Stimulated activated naive CD4-positive, alpha-beta T cell (primary cell): ENCODE results near the gene POMT1.

Experiments
- DNase-seq, 6 experiments: peaks; one replicate each; lab custom pipeline; 2025; lab: John Stamatoyannopoulos, UW

The POMT1 gene

DNA sequence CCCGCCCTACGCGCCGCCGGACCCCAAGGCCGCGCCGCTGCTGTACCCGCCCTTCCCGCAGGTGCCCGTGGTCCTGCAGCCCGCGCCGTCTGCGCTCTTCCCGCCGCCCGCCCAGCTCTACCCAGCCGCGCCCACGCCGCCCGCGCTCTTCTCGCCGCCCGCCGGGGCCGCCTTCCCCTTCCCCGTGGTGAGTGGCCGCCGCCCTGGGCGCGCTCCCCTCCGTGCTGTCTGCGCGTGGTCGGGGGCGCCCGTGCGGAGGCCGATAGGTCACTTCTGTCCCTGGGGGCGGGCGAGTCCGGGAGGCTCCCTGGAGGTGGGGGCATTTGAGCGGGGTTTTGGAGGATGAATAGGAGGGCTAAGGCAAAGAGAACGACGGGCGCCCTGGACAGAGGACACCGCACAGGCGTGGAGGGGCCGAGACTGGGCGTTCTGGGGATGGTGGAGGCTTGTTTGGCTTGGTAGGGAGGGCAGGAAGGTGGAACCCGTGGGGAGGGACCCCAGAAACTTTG is 52.2 kb downstream of the POMT1 start:
- no peak for DNase-seq

DNA sequence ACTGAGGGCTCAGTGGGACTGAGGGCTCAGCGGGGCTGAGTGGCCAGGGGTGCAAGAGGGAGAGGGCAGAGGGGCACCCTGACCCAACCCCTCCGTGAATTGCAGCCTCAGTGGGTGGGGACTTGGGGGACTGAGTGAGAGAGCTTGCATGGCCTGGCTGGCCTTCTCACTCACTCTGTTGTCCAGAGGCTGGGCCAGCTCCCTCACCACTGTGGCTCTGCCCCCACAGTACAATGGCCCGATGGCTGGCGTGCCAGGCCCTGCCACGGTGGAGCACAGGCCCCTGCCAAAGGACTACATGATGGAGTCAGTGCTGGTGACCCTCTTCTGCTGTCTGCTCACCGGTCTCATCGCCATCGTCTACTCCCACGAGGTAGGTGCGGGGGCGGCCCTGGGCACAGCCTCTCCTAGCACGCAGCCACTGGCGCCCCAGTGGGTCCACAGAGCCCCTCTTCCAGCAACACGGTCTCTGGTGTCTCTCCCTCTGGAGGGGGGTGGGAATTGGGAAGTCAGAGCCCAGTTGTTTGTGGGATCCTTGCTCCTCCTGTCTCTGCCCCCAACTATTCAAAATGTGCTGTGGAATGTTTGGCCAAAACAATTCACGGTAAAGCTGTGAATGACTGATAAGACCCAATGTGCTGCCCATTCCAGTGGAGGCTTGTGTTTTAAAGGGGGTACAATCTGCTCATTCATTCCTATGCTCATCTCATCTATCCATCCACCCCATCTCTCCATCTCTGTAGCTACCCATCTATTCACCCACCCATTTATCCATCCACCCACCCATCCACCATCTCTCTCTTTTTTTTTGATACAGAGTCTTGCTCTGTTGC is 53.3 kb downstream of the POMT1 start:
- no peak for DNase-seq

DNA sequence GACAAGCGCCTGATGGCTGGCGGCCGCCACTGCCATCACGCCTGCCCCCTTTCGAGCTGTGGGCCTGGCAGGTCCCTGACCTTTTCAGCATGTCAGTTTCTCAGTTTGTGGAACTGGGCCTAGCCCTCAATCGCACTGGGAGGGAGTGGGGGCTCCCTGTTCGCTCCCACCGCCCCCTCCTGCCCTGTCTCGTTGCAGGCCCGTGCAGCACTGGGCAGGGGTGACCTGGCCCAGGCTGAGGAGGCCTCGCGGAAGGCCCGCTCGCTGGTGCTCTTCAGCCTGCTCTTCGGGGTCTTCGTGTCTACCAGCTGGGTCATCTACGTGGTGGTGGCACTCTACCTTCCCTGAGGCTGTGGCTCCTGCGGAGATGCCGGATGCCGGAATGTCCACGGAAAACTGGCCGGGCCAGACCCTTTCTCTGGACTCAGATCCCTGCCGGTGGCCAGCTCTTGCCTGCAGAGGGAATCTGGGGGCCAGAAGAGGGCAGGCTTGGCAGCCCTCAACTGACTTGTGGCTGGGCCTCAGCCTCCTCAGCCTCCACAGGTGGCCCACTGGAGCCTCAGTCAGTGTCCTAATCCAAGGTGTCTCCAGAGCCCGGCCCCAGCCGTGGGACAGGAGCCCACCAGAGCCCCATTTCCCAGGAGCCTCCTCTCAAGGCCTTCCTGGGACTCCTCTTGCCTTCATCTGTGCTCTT is 55.3 kb downstream of the POMT1 start:
- DNase-seq, result no peak

DNA sequence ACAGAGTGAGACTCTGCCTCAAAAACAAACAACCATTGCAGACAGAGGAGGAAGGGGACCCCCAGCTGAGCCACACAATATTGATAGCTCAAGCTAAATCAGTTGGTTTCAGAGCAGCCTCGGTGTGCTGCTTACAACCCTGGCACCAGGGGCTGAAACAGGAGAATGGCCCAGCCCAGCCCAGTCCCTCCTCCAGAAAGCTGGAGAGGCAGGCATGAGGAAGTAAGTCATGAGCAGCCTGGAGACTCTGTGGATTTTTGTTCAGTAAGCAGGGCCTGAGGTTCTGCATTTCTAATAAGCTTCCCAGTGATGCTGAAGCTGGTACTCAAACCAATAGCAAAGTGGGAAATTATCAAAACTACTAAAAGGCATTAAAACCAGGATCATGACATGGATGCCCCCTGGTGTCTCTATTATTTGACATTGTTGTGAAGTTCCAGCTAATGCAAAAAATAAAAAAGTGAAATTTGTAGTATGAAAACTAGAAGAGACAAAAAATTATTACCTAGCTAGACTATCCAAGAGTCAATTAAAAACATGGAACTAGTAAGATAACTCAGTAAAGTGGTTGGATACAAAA is 56.8 kb downstream of the POMT1 start:
- peak in 1 of 6 experiments; percentile 5 for DNase-seq

DNA sequence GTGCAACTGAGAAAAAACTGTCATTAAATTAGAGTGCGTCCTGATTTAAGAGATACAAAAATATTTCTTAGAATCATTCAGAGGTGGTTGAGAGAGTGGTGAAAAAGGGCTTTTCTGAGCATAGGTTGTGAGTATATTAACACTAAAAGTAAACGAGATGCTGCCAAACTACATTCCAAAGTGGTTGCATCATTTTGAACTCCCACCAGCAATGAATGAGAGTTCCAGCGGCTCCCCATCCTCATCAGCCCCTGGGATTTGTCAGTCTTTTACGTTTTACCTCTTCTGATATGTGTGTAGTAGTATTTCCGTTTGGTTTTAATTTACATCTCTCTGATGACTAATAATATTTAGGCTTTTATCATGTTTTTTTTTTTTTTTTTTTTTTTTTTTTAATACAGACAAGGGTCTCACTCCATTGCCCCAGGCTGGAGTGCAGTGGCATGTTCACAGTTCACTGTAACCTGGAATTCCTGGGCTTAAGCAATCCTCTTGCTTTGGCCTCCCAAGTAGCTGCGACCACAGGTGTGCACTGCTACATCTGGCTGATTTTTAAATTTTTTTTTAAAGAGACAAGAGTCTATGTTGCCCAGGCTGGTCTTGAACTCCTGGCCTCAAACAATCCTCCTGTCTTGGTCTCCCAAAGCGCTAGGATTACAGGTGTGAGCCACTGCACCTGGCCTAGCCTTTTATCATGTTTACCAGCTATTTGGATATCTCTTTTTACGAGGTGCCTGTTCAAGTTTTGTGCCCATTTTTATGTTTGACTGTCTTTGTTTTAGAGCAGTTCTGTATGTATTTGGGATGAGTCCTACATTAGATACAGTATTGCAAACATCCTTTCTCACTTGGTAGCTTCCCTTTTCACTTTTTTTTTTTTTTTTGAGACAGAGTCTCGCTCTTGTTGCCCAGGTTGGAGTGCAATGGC is 59.6 kb downstream of the POMT1 start:
- no peak for DNase-seq

DNA sequence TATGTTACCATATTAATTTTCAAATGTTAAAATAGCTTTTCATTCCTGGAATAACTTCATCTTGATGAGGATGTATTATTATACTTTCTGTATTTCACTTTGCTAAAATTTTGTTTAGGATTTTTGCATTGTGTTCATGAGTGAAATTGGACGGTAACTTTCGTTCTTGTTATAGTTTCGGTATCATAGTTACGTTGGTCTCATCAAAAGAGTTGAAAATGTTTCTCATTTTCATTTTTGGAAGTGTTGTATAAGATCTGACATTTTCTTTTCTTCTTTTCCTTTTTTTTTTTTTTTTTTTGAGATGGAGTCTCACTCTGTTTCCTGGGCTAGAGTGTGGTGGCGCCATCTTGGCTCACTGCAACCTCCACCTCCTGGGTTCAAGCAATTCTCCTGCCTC is 62.7 kb downstream of the POMT1 start:
- no peak for DNase-seq

DNA sequence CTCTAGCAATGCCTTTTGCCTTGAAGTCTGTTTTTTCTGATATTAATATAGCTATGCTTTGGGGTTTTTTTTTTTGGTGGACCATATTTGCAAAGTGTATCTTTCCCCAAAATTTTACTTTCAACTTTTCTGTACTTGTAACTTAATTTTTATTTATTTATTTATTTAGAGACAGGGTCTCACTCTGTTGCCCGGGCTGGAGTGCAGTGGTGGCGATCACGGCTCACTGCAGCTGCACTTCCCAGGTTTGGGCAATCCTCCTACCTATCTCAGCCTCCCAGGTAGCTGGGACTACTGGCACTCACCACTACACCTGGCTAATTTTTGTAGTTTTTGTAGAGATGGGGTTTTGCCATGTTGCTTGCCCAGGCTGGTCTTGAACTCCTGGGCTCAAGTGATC is 63.4 kb downstream of the POMT1 start:
- no peak for DNase-seq

DNA sequence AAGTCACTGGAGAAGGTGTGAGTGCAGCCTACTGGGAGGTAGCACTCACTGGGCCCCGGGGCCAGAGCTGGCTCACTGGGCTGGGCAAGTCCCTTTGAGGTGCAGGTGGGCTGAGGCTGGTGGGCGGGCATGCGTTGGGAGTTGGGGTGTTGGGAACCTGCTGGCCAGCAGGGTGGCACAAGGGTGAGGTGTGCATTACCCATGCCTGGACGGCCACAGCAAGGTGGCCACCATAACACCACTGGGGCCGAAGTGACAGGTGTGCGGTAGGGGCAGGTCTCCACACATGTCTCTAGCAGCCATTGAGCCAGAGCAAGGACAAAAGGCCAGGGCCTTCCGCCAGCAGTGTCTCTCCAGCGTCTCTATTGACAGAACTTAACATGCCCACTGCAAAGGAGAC is 65.2 kb downstream of the POMT1 start:
- no peak for DNase-seq
